ENCODE measurements around the gene NBPF9.
"Not testable (repeated sequence)": the region's sequence is repeated elsewhere in the genome, so short reads cannot be mapped to it uniquely, and the experiment has no call there.

The NBPF9 gene

DNA sequence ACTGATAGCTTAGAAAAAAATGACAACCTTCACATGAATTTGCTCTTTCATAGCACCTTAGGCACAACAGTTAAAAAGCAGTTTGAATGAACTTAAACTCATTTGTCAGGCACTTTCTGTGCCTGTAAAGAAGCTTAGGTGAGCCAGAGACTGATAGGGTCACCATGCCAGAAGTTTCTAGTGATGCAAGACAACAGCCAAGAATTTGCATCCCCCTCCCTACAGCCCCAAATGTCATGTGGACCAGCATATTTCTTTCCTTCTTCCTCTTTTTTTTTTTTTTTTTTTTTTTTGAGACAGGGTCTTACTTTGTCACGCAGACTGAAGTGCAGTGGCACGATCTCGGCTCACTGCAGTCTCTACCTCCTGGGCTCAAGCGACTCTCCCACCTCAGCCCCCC, 89.8 kb downstream of the NBPF9 start:
- DNase-seq: not testable (repeated sequence)

DNA sequence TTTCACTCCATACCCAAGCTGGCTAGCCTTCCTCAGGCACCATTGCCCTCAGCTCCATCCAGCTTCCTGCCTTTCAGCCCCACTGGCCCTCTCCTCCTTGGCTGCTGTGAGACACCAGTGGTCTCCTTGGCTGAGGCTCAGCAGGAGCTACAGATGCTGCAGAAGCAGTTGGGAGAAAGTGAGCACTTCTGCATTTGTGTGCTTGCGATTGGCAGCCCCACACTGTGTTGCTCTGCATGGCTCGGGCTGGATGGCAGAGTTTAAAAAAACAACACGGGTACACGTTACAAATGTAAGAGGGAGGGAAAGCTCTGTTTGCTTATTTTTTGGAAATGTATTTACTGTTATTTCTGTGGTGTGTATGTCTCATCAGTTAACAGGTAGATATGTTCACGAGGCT, 90.8 kb downstream of the NBPF9 start:
- not testable (repeated sequence) for DNase-seq

GRCh38 chr1:149009761-149010160, 93.6 kb downstream of the NBPF9 start:
- not testable (repeated sequence) for DNase-seq

DNA sequence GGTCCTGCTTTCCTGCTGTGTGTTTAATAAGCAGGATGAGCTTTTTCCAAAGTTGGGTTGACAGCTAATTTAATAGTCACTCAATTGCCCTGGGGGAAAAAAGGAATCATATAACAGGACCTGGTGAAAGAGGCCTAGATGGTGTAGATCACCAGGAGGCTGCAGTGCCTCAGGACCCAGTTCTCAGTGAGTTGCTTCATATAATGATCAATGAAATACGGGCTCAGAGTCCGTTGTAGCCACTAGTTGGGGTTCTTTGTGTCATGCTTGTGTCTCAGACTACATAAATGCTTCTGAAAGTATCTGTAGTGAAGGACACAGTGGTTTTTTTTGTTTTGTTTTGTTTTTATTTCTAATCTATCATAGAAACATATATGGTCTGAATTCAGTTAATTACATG, 94.6 kb downstream of the NBPF9 start:
- DNase-seq: not testable (repeated sequence)

DNA sequence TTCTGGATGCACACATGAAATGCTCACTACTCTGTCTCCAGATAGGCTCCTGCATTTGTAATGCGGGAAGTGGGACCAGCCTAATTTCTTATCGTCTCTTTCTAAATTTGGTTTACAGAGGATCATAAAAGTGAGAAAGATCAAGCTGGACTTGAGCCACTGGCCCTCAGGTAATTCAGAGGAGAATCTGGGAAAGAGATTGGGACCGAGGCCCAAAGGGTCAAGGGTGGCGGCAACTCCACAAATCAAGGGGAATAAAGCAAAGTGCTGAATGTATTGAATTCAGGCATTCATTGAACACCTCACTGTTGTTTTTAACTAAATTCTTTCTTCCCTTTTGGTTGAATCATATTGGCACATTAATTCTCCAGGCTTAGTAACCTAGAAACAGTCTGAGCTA, 95.0 kb downstream of the NBPF9 start:
- DNase-seq: not testable (repeated sequence)

Measured in right hindlimb (tissue), 1 donor.